Mesendoderm (in vitro differentiated cells): ENCODE measurements around the gene NOD1.

Experiments
- DNase-seq: peaks from one replicate; pipeline ENCODE4 v3.0.0; 2013
- H2AK5ac ChIP-seq: 2 replicates; pipeline ENCODE4 v1.6.1; 2013; ENCODE audit warnings: low read length, inconsistent platforms
- H2BK120ac ChIP-seq: 2 replicates; pipeline ENCODE4 v1.6.1; 2013; ENCODE audit warnings: low read depth, mild to moderate bottlenecking, low read length, moderate library complexity, mixed read lengths
- H2BK15ac ChIP-seq: replicated peaks from 2 replicates; pipeline ENCODE4 v1.6.1; 2013; ENCODE audit warnings: low read depth, mild to moderate bottlenecking, moderate library complexity
- H2BK5ac ChIP-seq: 2 replicates; pipeline ENCODE4 v1.6.1; 2013; ENCODE audit warnings: low read length, inconsistent platforms
- H3K18ac ChIP-seq: 2 replicates; pipeline ENCODE4 v1.6.1; 2013; ENCODE audit warnings: mild to moderate bottlenecking, low read length, mixed read lengths
- H3K23ac ChIP-seq: one replicate; pipeline ENCODE4 v1.6.1; 2013; ENCODE audit warnings: low read length
- H3K27ac ChIP-seq: 2 replicates; pipeline ENCODE4 v1.5.1; 2013; ENCODE audit warnings: low read depth, mild to moderate bottlenecking, inconsistent platforms, low read length, moderate library complexity
- H3K27me3 ChIP-seq: 2 replicates; pipeline ENCODE4 v1.6.1; 2013; ENCODE audit warnings: low read length, control low read depth, mild to moderate bottlenecking, inconsistent platforms; ENCODE audit not compliant: insufficient read depth, poor library complexity
- H3K36me3 ChIP-seq: 2 replicates; pipeline ENCODE4 v1.6.1; 2013; ENCODE audit warnings: low read length, inconsistent platforms; ENCODE audit not compliant: control insufficient read depth, insufficient read depth
- H3K4ac ChIP-seq: one replicate; pipeline ENCODE4 v1.6.1; 2013; ENCODE audit warnings: low read depth, mild to moderate bottlenecking, low read length, moderate library complexity
- H3K4me1 ChIP-seq: 2 replicates; pipeline ENCODE4 v1.6.1; 2013; ENCODE audit warnings: low read depth, low read length, inconsistent platforms; ENCODE audit not compliant: control insufficient read depth
- H3K4me2 ChIP-seq: 2 replicates; pipeline ENCODE4 v1.6.1; 2013; ENCODE audit warnings: low read length
- H3K4me3 ChIP-seq: 2 replicates; pipeline ENCODE4 v1.5.1; 2013; ENCODE audit warnings: mild to moderate bottlenecking, low read length
- H3K56ac ChIP-seq: one replicate; pipeline ENCODE4 v1.6.1; 2013; ENCODE audit warnings: low read length
- H3K79me1 ChIP-seq: 2 replicates; pipeline ENCODE4 v1.6.1; 2013; ENCODE audit warnings: low read length, inconsistent platforms
- H3K79me2 ChIP-seq: 2 replicates; pipeline ENCODE4 v1.6.1; 2013; ENCODE audit warnings: mild to moderate bottlenecking, low read length; ENCODE audit not compliant: control insufficient read depth, insufficient read depth
- H3K9ac ChIP-seq: 2 replicates; pipeline ENCODE4 v1.6.1; 2013; ENCODE audit warnings: low read length, inconsistent platforms
- H4K5ac ChIP-seq: one replicate; pipeline ENCODE4 v1.6.1; 2013; ENCODE audit warnings: low read length
- H4K8ac ChIP-seq: one replicate; pipeline ENCODE4 v1.6.1; 2013; ENCODE audit warnings: low read depth, mild to moderate bottlenecking, control low read depth, low read length, moderate library complexity
- WGBS: extraction: QIAGEN DNeasy Blood & Tissue Kit; methylation state at CpG from one replicate; pipeline ENCODE4 v1.1.7; 2013; ENCODE audit warnings: low lambda C conversion rate, missing lambda C conversion rate; ENCODE audit not compliant: insufficient coverage; ENCODE audit errors: extremely low coverage; 5-methylcytosine and 5-hydroxymethylcytosine counted together

The NOD1 gene

DNA sequence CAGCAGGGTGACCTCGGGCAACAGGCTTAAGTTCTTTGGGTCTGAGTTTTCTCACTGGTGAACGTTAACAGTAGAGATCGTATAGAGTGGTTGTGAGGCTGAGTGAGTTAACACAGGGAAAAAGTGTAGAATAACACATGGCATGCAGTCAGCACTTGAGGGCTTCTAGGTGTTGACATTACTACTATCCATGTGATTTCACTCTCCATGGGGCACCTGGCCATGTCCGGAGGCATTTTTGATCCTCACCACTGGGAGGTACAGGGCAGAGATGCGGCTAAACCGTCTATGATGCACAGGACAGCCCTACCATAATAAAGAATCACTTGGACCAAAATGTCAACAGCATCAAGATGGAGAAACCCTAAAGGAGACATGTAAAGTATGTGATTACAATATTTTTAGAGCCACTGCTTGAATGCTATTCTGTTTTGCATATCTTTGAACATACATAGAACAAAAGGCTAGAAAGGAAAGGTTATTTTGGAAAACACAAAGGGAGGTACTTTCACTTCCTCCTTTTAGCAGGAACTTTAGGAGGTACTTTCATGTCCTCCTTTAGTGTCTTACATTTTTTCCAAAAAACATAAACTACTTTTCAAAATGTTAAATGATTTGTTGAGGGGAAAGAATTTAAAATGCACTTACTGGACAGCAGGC is 44.3 kb downstream of the NOD1 start:
- no peaks in the 10 kb centered on the region for H3K36me3 ChIP-seq
- H3K27ac ChIP-seq: no peak overlapping the region
- H3K4me3 ChIP-seq: no peak overlapping the region
- H3K9ac ChIP-seq: no peak overlapping the region
- no peak overlapping the region for H3K18ac ChIP-seq
- no peak for DNase-seq
- H3K79me2 ChIP-seq: no peaks in the 10 kb centered on the region
- WGBS: no CpG with 5 or more reads among the region's 6 CpGs
- no peak overlapping the region for H2AK5ac ChIP-seq
- no peak overlapping the region for H3K56ac ChIP-seq
- no peak overlapping the region for H4K5ac ChIP-seq
- no peaks in the 10 kb centered on the region for H3K79me1 ChIP-seq
- H2BK15ac ChIP-seq: no peak overlapping the region
- no peak overlapping the region for H3K4ac ChIP-seq
- no peak overlapping the region for H4K8ac ChIP-seq
- H2BK120ac ChIP-seq: no peak overlapping the region
- no peak overlapping the region for H3K23ac ChIP-seq
- H2BK5ac ChIP-seq: no peak overlapping the region
- no peaks in the 10 kb centered on the region for H3K4me1 ChIP-seq
- no peaks in the 10 kb centered on the region for H3K27me3 ChIP-seq
- H3K4me2 ChIP-seq: no peak overlapping the region

DNA sequence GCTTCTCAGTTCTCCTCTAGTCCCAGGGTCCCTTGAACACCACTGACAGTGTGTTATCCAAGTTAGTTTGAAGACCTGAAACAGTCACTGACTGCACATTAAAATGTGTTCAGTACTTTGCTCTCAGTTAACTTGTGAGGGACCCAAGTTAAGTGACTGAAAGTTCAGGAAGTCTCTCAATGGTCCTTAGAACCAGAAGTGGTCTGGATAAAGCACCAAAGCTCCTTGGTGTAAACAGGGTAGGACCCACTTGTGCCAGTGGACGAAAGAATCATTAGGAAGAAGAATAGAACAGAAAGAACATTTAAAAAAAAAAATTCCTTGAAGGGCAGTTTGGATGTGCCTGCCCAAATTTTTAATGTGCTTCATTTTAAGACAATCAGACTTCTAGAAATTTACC is 45.1 kb downstream of the NOD1 start:
- H3K18ac ChIP-seq: no peak overlapping the region
- H3K27ac ChIP-seq: no peak overlapping the region
- no peak overlapping the region for H3K23ac ChIP-seq
- no CpG with 5 or more reads among the region's 1 CpG for WGBS
- H3K4me2 ChIP-seq: no peak overlapping the region
- H3K56ac ChIP-seq: no peak overlapping the region
- no peak overlapping the region for H2BK120ac ChIP-seq
- no peak overlapping the region for H3K9ac ChIP-seq
- no peak overlapping the region for H2BK15ac ChIP-seq
- H4K8ac ChIP-seq: no peak overlapping the region
- H3K27me3 ChIP-seq: no peaks in the 10 kb centered on the region
- H3K4me1 ChIP-seq: no peaks in the 10 kb centered on the region
- no peak overlapping the region for H2AK5ac ChIP-seq
- H3K4me3 ChIP-seq: no peak overlapping the region
- H3K79me2 ChIP-seq: no peaks in the 10 kb centered on the region
- no peaks in the 10 kb centered on the region for H3K36me3 ChIP-seq
- no peak for DNase-seq
- no peak overlapping the region for H2BK5ac ChIP-seq
- H4K5ac ChIP-seq: no peak overlapping the region
- no peak overlapping the region for H3K4ac ChIP-seq
- no peaks in the 10 kb centered on the region for H3K79me1 ChIP-seq

DNA sequence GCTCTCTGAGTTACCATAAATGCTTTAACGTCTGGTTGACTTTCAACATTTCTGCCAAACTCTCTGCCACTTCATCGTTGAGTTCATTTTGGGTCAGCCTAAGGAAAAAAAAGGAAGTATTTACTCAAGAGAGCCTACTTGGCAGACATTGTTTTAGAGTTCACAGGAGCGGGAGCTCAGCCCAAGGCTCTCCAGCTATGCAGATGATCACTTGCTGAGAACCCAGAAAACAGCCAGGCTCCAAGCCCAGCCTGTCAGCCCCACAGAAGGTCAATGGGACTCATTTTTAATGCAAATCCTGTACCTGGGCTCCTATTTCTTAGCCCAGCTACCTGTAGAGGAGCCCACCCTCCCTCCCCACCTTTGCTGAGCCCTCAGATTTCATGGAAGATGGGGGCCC is 45.5 kb downstream of the NOD1 start:
- H3K4me2 ChIP-seq: no peak overlapping the region
- H2AK5ac ChIP-seq: no peak overlapping the region
- H3K4ac ChIP-seq: no peak overlapping the region
- no peaks in the 10 kb centered on the region for H3K36me3 ChIP-seq
- H3K79me2 ChIP-seq: no peaks in the 10 kb centered on the region
- H3K4me1 ChIP-seq: no peaks in the 10 kb centered on the region
- H2BK5ac ChIP-seq: no peak overlapping the region
- no peak overlapping the region for H3K18ac ChIP-seq
- no peak overlapping the region for H3K23ac ChIP-seq
- no peak overlapping the region for H4K8ac ChIP-seq
- DNase-seq: peak; percentile 26
- no peak overlapping the region for H3K56ac ChIP-seq
- no peaks in the 10 kb centered on the region for H3K27me3 ChIP-seq
- H3K9ac ChIP-seq: no peak overlapping the region
- H3K27ac ChIP-seq: no peak overlapping the region
- no peaks in the 10 kb centered on the region for H3K79me1 ChIP-seq
- WGBS: no CpG with 5 or more reads among the region's 3 CpGs
- no peak overlapping the region for H4K5ac ChIP-seq
- H2BK120ac ChIP-seq: no peak overlapping the region
- H3K4me3 ChIP-seq: no peak overlapping the region
- H2BK15ac ChIP-seq: no peak overlapping the region

DNA sequence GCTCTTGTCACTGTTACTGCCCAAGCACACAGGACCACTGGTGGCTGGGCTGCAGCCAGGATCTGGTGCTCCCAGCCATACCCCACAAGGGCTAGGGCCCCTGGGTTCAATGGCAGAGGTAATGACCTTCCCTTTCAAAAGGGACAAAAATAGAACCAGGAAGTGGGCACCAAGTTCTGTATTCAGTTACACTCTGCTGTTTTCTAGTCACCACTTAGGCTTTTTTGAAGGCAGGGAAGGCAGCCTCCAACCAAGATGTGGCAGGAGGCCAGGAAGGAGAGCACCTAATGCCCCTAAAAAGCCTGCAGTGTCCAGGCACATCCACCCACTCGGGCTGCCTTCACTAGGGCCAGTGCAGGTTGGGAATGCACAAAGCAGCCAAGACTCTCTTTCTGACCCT is 47.8 kb downstream of the NOD1 start:
- Histone ChIP-seq H4K8ac (no peak overlapping the region), H3K79me2 (no peaks in the 10 kb centered on the region), H3K4me2 (no peak overlapping the region), H2BK120ac (no peak overlapping the region), H3K4ac (no peak overlapping the region), H3K4me3 (no peak overlapping the region), H3K56ac (no peak overlapping the region), H3K27me3 (no peaks in the 10 kb centered on the region), H3K36me3 (no peaks in the 10 kb centered on the region), H2BK5ac (no peak overlapping the region), H3K9ac (no peak overlapping the region), H3K18ac (no peak overlapping the region), H3K23ac (no peak overlapping the region), H3K4me1 (no peaks in the 10 kb centered on the region), H3K27ac (no peak overlapping the region), H2BK15ac (no peak overlapping the region), H4K5ac (no peak overlapping the region), H3K79me1 (no peaks in the 10 kb centered on the region), H2AK5ac (no peak overlapping the region)
- no peak for DNase-seq
- WGBS: no CpG with 5 or more reads among the region's 1 CpG

DNA sequence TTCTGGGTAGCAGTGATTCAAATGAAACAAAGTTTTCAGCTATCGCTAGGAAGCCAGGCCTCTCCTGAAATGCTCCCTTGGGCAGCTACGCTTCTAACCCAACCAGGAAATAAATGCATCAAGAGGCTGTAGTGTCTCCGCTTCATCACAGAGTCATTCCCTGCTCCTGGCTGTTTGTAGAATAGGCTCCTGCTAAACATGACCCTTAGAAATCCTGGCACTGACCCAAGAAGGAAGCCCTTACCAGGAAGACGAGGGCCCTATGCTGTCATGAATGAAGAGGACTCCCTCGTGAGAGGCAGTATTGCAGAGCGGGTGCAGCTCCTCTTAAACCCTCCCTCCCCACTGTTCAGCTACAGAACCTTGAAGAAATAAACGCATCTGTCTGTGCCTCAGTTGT is 48.3 kb downstream of the NOD1 start:
- Histone ChIP-seq H2BK5ac (no peak overlapping the region), H3K56ac (no peak overlapping the region), H3K36me3 (no peaks in the 10 kb centered on the region), H4K8ac (no peak overlapping the region), H4K5ac (no peak overlapping the region), H3K27ac (no peak overlapping the region), H3K9ac (no peak overlapping the region), H3K23ac (no peak overlapping the region), H3K18ac (no peak overlapping the region), H2AK5ac (no peak overlapping the region), H2BK15ac (no peak overlapping the region), H2BK120ac (no peak overlapping the region), H3K27me3 (no peaks in the 10 kb centered on the region), H3K4me3 (no peak overlapping the region), H3K4ac (no peak overlapping the region), H3K79me2 (no peaks in the 10 kb centered on the region), H3K4me1 (no peaks in the 10 kb centered on the region), H3K4me2 (no peak overlapping the region), H3K79me1 (no peaks in the 10 kb centered on the region)
- no peak for DNase-seq
- WGBS: no CpG with 5 or more reads among the region's 7 CpGs

DNA sequence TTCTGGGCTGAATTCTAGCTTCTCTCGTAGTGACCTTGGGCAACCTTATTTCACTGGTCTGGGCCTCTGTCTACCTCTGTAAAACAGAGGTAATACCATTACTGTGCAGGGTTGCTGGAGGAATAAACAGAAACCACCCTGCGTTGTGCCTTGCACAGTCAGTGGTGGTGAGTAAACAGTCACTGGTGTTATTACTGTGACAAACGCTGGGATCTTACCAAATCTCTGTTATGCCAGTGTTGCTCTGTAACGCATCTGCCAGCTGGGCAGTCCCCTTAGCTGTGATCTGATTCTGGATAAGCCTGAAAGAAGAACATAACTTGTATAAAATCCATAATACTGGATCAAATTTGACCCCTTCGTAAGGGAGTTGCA is 49.4 kb downstream of the NOD1 start:
- H2BK15ac ChIP-seq: no peak overlapping the region
- no peak overlapping the region for H2BK5ac ChIP-seq
- no peak overlapping the region for H3K23ac ChIP-seq
- no peaks in the 10 kb centered on the region for H3K79me2 ChIP-seq
- no CpG with 5 or more reads among the region's 5 CpGs for WGBS
- H3K79me1 ChIP-seq: no peaks in the 10 kb centered on the region
- no peaks in the 10 kb centered on the region for H3K4me1 ChIP-seq
- H3K36me3 ChIP-seq: no peaks in the 10 kb centered on the region
- H3K4me3 ChIP-seq: no peak overlapping the region
- no peak overlapping the region for H2BK120ac ChIP-seq
- no peak overlapping the region for H3K9ac ChIP-seq
- no peak overlapping the region for H2AK5ac ChIP-seq
- no peak overlapping the region for H3K4ac ChIP-seq
- H4K5ac ChIP-seq: no peak overlapping the region
- no peak overlapping the region for H3K18ac ChIP-seq
- no peak overlapping the region for H4K8ac ChIP-seq
- no peak overlapping the region for H3K27ac ChIP-seq
- no peaks in the 10 kb centered on the region for H3K27me3 ChIP-seq
- DNase-seq: no peak
- H3K4me2 ChIP-seq: no peak overlapping the region
- no peak overlapping the region for H3K56ac ChIP-seq
